A673 (cell line): ENCODE results near the gene LMCD1.

Source experiments
- EZH2 ChIP-seq: fragments of 200-600 bp; sonication (generic); IDR thresholded peaks from 2 replicates; pipeline ENCODE4 v1.6.1; 2017; ENCODE audit warnings: borderline replicate concordance, low read depth, mild to moderate bottlenecking, mixed read lengths, antibody characterized with exemption, low read length; ENCODE audit not compliant: poor library complexity, severe bottlenecking
- TF ChIP-seq, protein P1 (sequence below): fragments of 300-800, 200-600 bp; sonication (generic); conservative IDR thresholded peaks from 2 replicates; pipeline ENCODE4 v1.5.1; 2017; ENCODE audit warnings: low read depth, mild to moderate bottlenecking, antibody characterized with exemption, low read length, moderate library complexity, mixed read lengths

DNA sequence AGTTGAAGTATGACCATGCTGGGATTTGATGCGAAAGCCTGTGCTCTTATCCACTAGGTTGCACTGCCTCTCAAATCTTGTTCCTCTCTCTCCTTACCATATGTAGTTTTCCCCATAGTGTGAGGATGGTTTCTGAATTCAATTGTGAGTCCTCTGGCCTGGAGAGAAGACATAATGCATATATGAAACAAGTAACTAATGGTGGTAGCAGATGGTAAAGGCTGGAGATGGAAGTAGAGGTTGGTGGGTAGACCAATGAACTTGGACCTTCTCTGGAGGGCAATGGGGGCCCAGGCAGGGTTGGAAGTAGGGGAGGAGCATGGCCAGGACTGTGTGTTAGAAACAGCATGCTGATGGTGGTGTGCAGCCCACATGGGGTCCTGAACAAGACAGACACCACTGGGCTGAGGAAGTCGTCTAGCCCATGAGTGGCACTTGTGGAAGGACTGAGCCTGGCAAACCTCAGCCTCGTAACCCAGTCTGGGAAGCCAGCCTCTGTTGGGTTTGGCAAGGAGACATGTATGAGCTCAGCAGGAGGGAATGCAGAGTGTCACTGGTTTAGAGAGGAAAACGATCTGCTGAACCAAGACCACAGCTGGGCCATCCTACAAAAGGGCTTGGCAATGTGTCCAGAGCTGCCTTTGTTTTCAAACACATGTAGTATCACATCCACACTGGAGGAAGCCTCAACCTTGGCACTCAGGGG lies 18.5 kb upstream of the LMCD1 start:
- TF ChIP-seq, protein P1, sequence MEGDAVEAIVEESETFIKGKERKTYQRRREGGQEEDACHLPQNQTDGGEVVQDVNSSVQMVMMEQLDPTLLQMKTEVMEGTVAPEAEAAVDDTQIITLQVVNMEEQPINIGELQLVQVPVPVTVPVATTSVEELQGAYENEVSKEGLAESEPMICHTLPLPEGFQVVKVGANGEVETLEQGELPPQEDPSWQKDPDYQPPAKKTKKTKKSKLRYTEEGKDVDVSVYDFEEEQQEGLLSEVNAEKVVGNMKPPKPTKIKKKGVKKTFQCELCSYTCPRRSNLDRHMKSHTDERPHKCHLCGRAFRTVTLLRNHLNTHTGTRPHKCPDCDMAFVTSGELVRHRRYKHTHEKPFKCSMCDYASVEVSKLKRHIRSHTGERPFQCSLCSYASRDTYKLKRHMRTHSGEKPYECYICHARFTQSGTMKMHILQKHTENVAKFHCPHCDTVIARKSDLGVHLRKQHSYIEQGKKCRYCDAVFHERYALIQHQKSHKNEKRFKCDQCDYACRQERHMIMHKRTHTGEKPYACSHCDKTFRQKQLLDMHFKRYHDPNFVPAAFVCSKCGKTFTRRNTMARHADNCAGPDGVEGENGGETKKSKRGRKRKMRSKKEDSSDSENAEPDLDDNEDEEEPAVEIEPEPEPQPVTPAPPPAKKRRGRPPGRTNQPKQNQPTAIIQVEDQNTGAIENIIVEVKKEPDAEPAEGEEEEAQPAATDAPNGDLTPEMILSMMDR = no peak
- TF ChIP-seq EZH2 = no peak
